LNCAP (cell line): Measurements from ENCODE around the gene TMA16.

Source experiments
- CTCF ChIP-seq: fragments of 450-650 bp; IDR thresholded peaks from 2 replicates; pipeline ENCODE4 v1.5.1; 2017; ENCODE audit warnings: mild to moderate bottlenecking

Gene TMA16

DNA sequence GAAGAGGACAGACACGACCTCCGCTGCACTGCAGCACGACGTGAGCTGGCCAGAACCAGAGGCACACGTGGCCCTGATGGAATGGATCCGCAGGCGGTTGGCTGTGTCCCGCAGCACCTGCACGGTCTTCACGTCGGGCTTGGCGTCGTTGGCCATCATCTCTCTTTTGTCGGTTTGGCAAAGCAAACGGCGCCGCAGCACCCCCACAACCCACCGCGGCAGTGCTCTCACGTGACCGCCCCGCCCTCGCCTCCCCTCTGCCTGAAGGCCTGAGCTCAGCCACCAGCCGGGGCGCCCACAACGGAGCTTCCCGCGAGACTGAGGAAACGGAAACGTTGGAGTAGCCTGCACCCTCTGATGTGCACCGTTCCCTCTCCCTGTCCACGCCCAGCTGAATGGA lies 20.9 kb upstream of the TMA16 start, which contains the start of gene TKTL2:
Gene TKTL2, minus strand, starts transcription at position 179 of the 400 bp plus-strand sequence. Its CDS starts 20 bp downstream, at position 159.
- no peak for TF ChIP-seq CTCF

GRCh38 chr4:163474027-163474426 lies 20.5 kb upstream of the TMA16 start:
- no peak for TF ChIP-seq CTCF

DNA sequence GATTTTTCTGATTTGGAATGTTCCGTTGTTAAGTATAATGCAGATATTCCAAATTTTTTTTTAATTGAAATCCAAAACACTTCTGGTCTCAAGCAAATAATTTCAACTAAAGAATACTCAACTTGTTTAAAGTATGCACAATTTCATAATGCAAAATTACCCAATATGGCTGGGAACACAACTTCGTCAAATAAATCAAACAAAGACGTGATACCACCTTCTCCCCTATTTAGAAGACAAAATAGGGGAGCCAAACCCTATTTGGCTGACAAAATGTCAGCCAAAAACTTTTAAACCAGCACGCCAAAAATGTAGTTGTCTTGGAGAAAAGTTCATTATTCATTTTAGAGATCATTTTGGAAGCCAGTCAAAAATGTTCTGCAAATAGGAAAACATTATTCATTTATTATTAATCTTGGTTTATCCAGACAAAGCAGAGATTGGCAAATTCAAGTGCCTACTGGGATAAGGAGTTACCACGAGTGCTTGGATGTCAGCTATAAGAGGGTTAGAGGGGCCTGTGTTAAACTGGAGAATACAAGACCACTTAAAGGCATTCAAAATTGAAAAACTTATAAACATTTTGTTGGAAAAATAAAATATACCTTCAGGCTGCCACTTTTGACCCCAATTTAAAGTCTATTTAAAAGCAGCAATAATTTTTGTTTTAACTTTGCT lies 17.6 kb upstream of the TMA16 start:
- TF ChIP-seq CTCF = no peak

DNA sequence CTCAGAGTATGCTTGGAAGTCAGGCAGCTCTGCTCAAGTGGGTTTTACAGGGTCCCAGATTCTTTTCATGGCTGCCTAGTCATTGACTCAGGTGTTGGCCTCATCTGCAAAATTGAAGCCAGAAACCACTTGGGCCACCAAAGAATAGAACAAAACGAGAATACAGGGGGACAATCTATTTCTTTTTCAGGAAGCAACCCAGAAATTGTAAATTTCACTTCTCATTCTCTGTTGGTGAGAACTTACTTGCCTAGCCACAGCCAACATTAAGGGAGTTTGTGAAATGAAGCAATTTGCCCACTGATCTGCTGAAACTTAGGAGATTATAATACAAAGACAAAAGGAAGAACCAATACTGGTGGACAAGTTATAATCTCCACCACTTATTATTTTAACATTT lies 12.3 kb upstream of the TMA16 start:
- TF ChIP-seq CTCF = no peak

- TF ChIP-seq CTCF = peak; percentile 32; the same call in 1 of the 2 replicates
These were observed 9.6 kb upstream of the TMA16 start for GRCh38 chr4:163484906-163485305.

DNA sequence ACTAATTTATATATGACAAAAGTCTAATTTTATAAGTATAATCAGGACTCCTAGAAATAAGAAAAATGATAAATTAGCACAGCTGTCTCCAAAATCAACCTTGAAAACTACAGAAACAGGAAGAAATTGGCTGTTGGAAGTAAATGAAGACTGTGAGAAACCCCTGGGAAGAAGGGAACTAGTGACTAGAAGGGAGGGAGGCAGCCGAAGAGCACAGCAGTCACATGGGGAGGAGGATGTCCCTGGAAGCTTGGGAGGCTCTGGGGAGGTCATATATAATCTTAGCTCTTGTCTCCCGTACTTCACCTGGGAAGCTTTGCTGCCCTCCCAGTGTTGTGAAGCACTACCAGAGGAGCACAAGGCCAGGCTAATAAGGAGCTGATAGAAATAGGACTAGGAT lies 8.9 kb upstream of the TMA16 start:
- no peak for TF ChIP-seq CTCF

GRCh38 chr4:163486321-163486720 lies 8.2 kb upstream of the TMA16 start:
- no peak for TF ChIP-seq CTCF

- no peak for TF ChIP-seq CTCF
These were observed 4.6 kb upstream of the TMA16 start for GRCh38 chr4:163489929-163490328.
